Adrenal gland (tissue), 12 donors: ENCODE data around the gene GIMAP7. TPM values are rescaled to one million over a fixed set of nuclear protein-coding genes. Genes with fewer than 3 reads are reported as not detected.

Source experiments
- DNase-seq, 7 donors: peaks; one replicate each; pipeline ENCODE4 v3.0.0-alpha.2; 2019 to 2020
- H3K27ac ChIP-seq, 5 donors: fragments of 200-600 bp; sonication (generic) in 4 of 5; 1 replicate in 3 of 5; 2 replicates in 2 of 5; pipeline versions ENCODE4 v1.5.1 to v1.8.0; 2016 to 2020; ENCODE audit warnings: mild to moderate bottlenecking in 1 of 5
- H3K27me3 ChIP-seq: fragments of 200-600 bp; 2 replicates; pipeline ENCODE4 v1.8.0; 2021
- H3K36me3 ChIP-seq, 2 donors: fragments of 200-600 bp; replicated peaks in 1 of 2; 1 replicate in 1 of 2; 2 replicates in 1 of 2; pipeline versions ENCODE4 v1.5.1 to v1.8.0; 2018 to 2022
- H3K4me1 ChIP-seq, 2 donors: fragments of 200-600 bp; replicated peaks in 1 of 2; 1 replicate in 1 of 2; 2 replicates in 1 of 2; pipeline versions ENCODE4 v1.5.1 to v1.8.0; 2018 to 2021
- H3K4me3 ChIP-seq, 4 donors: fragments of 200-600 bp; sonication (generic) in 3 of 4; one replicate each; pipeline ENCODE4 v1.5.1; 2016 to 2018
- H3K9me3 ChIP-seq, 3 donors: fragments of 200-600 bp; sonication (generic) in 1 of 3; replicated peaks in 1 of 3; 1 replicate in 2 of 3; 2 replicates in 1 of 3; pipeline versions ENCODE4 v1.5.1 to v1.8.0; 2016 to 2021
- CTCF ChIP-seq, 6 experiments: fragments of 450-650 bp in 4 of 6; fragments of 200-600 bp in 2 of 6; sonication (generic) in 1 of 6; IDR thresholded peaks; 1 replicate in 5 of 6; 2 replicates in 1 of 6; pipeline versions ENCODE4 v1.5.1 to v1.8.0; 2016 to 2021; ENCODE audit warnings: antibody characterized with exemption in 6 of 6, mild to moderate bottlenecking in 2 of 6, moderate library complexity in 1 of 6
- POLR2A ChIP-seq, 2 donors: fragments of 450-650 bp; IDR thresholded peaks; one replicate each; pipeline ENCODE4 v1.6.1; 2017; ENCODE audit warnings: antibody characterized with exemption in 2 of 2, mild to moderate bottlenecking in 2 of 2, moderate library complexity in 1 of 2
- WGBS, 4 donors: extraction: QIAGEN DNeasy Blood & Tissue Kit in 2 of 4; methylation state at CpG; one replicate each; pipeline versions ENCODE4 v1.1.5 to v1.1.7; 2013 to 2017; 5-methylcytosine and 5-hydroxymethylcytosine counted together
- intact Hi-C, 2 donors: fragments of 100-400 bp; cut with DNase I; formaldehyde crosslinking; loops; one replicate each; pipeline versions ENCODE4 v1.14.1 to v1.15.0; 2022 to 2023
- polyA plus RNA-seq, 3 donors: library from polyadenylated mRNA; stranded (reverse); fragments of 200-250 nt in 2 of 3; fragments of 350-450 nt in 1 of 3; fragmentation: Illumina TruSeq in 1 of 3; extraction: RNeasy Lipid Tissue Mini Kit (QIAGEN cat#74804) in 1 of 3; gene quantifications; one replicate each; pipeline ENCODE4 v1.2.3, GENCODE V29; 2013 to 2014
- total RNA-seq, 9 donors: library from RNA; depleted of rRNA in 4 of 9; stranded (reverse); fragments of >200 nt in 4 of 9; fragments of 120-200 nt in 1 of 9; fragmentation: NEBNext Ultra II Directional in 1 of 9; extraction: Animal tissue kit (Norgen Biotek cat#: 25700) in 1 of 9; gene quantifications; one replicate each; pipeline versions ENCODE4 v1.1.0 to v1.2.4, GENCODE V29; 2013 to 2023
- donor health status: healthy with polysubstance abuse.
- donor health status: Bipolar disorder and iron deficiency.
- donor health status: DM: yes; HTN: yes; CAD: no.
- donor health status: DM: no; HTN: no; CAD: no.
- donor health status: DM: no; HTN: no; CAD: no.
- donor health status: DM: yes; HTN: yes; CAD: no.

GIMAP7 gene
- total and polyA plus RNA-seq, 12 donors: 4.2 to 39.3 (median 18.8) TPM

GRCh38 chr7:150562919-150563318 lies 48.2 kb downstream of the GIMAP7 start:
- TF ChIP-seq CTCF (IDR thresholded peaks at IDR 0.05): no peak
- TF ChIP-seq POLR2A (IDR thresholded peaks at IDR 0.05): no peak
- DNase-seq: no peak
- Histone ChIP-seq H3K9me3 (no peaks in the 10 kb centered on the region), H3K4me1 (no peaks in the 10 kb centered on the region), H3K27me3 (no peaks in the 10 kb centered on the region), H3K36me3 (no peaks in the 10 kb centered on the region), H3K27ac (no peak overlapping the region), H3K4me3 (no peak overlapping the region)
- intact Hi-C loops: no loop called here
- WGBS, 4 donors: 36 to 66% (median 47%) methylated on average over 2 of the region's 2 CpGs

GRCh38 chr7:150564006-150564405 lies 49.3 kb downstream of the GIMAP7 start:
- Histone ChIP-seq H3K36me3 (no peaks in the 10 kb centered on the region), H3K9me3 (no peaks in the 10 kb centered on the region), H3K4me1 (no peaks in the 10 kb centered on the region), H3K27me3 (no peaks in the 10 kb centered on the region), H3K4me3 (no peak overlapping the region), H3K27ac (no peak overlapping the region)
- DNase-seq: no peak
- no peak for TF ChIP-seq CTCF (IDR thresholded peaks at IDR 0.05)
- TF ChIP-seq POLR2A (IDR thresholded peaks at IDR 0.05): no peak
- intact Hi-C loops: no loop called here
- 35 to 59% (median 51%) methylated on average over 5 of the region's 5 CpGs for WGBS, 4 donors

- TF ChIP-seq POLR2A (IDR thresholded peaks at IDR 0.05): no peak
- TF ChIP-seq CTCF (IDR thresholded peaks at IDR 0.05): no peak
- Histone ChIP-seq H3K4me3 (no peak overlapping the region), H3K9me3 (no peaks in the 10 kb centered on the region), H3K4me1 (no peaks in the 10 kb centered on the region), H3K27ac (no peak overlapping the region), H3K27me3 (no peaks in the 10 kb centered on the region), H3K36me3 (no peaks in the 10 kb centered on the region)
- WGBS, 4 donors: 51 to 74% (median 70%) methylated on average over 3 of the region's 3 CpGs
- intact Hi-C loops: no loop called here
- no peak for DNase-seq
Observed at GRCh38 chr7:150564566-150564965, 49.9 kb downstream of the GIMAP7 start.

- no peak for TF ChIP-seq CTCF (IDR thresholded peaks at IDR 0.05)
- TF ChIP-seq POLR2A (IDR thresholded peaks at IDR 0.05): no peak
- WGBS, 4 donors: 77 to 87% (median 83%) methylated on average over 7 of the region's 7 CpGs
- Histone ChIP-seq H3K27me3 (no peaks in the 10 kb centered on the region), H3K27ac (no peak overlapping the region), H3K4me1 (no peaks in the 10 kb centered on the region), H3K9me3 (no peaks in the 10 kb centered on the region), H3K36me3 (no peaks in the 10 kb centered on the region), H3K4me3 (no peak overlapping the region)
- intact Hi-C loops: no loop called here
- DNase-seq: no peak
Observed at GRCh38 chr7:150565239-150565638, 50.6 kb downstream of the GIMAP7 start.
